ENCODE measurements around the gene SDC3.

SDC3 gene

DNA sequence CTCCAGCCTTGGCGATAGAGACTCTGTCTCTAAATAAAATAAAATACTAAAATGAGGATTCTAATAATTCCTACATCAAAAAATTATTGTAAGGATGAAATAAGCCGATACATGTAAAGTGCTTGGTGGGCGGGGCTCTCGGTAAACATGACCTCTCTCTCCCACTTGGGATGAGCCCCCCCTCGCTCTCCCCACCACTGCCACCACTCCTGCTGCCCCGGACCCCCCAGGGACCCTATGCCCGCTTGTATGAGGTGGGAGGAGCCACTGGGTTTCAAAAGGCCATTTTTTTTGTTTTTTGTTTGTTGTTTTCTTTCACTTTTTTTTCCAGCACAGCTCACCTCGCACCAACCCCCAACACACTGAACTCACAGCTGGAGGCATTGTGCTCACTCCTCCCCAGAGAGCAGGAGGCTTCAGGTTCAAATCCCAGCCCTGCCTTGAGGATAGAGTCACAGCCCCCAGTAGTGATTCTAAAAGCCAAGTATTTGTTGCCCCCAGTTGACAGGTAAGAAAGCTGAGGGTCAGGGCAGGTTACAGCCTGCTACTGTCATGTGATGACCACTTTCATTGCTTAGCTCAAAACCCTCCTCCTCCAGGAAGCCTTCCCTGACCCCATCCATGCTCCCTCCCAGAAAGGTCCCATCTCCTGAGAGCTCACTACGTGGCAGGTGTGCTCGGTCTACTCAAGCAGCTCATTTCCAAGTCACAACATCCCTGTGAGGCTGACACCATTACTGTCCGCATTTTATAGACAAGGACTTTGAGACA, 4.2 kb downstream of the SDC3 start:
- DNase-seq (ENCODE audit: low spot score): no peak

DNA sequence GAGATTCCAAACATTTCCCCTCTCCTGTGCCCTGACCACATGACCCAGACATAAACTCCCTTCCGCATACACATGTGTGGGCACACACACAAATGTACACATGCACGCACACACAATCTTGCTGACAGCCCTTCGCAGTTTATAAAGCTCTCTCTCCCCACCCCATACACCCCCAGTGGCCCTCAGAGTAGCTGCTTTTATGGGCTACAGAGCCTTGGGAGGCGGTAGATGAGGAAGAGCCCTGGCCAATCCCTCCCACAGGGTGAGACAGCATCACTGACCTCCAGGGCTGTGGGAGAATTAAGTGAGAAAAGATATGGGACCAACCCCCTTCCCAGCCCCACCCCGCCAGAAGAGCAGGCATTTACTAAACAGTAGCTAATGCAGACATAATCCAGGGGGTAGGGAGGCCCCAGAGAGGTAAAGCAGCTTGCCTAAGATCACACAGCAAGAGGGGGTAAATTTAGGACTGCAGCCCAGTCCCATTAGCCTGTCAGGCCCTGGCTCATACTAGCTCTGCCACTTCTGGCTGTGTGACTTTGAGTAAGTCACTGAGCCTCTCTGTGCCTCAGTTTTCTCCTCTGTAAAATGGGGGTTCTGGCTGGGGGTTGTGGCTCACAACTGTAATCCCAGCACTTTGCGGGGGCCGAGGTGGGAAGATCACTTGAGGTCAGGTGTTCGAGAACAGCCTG, 5.1 kb downstream of the SDC3 start:
- no peak for DNase-seq (ENCODE audit: low spot score)

DNA sequence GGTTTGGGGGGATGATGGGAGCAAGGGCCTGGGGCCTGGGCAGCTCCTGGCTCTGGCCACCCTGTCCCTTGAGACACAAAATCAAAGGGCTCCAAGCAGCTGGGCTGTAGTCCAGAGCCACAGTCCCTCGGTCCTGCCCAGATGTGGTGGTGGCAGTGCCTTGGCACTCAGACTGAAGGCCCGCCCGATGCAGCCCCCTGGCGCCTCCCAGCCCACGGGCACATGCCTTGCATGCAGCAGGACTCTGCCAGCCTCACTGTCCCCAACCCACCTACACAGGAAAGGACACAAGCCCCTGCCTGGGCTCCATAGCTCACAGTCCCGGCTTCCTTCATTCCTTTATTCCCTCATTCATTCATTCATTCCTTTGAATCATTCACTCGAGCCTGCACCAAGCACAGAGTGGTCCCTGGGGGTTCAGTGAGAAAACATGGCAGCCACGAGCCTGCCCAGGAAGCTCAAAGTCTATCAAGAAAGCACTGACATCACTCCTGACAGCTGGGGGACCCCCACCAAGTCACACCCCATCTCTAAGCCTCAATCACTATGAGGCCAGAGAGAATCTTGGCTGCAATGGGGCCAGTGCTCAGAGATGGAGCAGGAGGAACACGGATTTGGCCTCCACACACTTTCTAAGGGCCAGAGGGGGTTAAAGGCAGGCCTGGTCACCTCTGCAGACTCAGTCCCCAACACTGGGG, 5.8 kb downstream of the SDC3 start:
- no peak for DNase-seq (ENCODE audit: low spot score)

DNA sequence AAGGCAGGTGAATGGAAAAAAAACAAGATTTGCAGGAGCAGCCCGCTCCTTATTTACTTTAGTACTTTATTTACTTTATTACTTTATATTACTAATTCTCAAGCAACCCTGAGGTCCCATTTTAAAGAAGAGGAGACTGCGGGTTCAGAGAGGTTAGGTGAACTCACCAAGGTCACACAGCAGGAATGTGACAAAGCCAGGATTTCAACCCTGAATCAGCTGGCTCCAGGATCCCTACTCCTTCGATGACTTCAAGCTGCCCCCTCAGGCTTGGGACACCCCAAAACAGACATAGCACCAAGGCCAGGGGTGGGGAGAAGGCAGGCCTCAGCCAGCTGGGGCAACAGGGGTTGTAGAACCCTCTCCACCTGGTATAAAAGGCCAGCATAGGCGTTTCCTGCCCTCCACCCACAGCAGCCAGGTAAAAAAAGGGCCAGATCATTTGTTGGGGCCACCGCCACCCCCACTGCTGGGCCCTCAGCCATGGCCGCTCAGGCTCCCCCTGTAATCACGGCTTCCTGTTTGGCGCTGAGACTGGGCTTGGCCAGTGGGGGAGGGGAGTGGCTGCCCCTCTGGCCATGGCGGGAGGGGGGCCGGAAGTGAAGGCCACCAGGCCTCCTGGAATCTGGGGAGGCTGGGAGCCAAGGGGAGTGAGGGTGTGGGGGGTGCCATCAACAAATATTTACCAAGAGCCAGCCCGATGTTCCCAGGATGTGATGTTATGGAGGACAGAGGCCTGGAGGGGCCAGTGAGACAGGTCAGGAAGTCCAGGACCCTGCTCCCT, 6.6 kb downstream of the SDC3 start:
- DNase-seq (ENCODE audit: low spot score): no peak

DNA sequence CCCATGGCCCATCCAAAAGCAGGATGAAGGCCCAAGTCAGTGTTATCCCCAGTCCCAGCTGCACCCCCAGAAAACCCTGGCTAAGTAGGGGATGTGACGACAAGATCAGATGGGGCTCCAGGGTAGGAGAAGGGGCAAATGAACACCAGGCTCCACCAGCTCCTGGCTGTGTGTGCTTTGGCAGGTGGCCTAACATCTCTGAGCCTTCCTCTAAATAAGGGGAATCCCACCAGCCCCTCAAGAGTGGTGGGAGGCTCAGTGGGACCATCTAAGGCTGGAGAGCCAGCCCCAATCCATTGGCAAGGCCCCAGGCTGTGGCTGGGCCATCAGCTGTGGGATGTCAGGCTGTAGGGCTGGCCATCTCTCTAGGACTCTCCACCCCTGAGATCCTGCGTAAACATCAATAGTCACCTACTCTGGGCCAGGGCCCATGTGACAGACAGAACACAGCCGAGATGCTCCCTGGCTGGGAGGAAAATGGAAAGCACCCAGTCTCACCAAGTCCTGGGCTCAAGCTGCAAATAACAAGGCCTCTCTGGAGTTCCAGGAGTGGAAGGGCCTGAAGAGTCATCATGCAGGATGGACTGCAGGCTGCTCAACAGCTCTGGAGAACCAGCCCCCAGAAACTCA, 7.5 kb downstream of the SDC3 start:
- no peak for DNase-seq (ENCODE audit: low spot score)

DNA sequence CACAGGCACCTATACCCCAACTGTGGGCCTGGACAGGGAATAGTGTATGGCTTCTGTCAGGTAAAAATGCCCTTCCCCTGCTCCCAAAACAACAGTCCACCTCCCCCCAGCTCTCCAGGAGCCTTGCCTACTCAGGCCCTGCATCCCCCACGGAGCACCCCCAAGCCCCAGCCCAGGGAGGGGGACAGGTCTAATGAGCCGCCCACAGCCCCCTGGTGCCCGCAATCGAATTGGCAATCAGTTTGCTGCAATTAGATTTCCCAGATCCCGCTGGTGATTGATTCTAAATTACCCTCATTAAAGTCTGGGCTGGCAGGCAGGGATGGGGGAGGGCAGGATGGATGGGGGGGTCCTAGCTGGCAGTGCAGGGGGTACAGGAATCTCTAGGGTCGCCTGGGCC, 8.1 kb downstream of the SDC3 start:
- DNase-seq (ENCODE audit: low spot score): no peak

DNA sequence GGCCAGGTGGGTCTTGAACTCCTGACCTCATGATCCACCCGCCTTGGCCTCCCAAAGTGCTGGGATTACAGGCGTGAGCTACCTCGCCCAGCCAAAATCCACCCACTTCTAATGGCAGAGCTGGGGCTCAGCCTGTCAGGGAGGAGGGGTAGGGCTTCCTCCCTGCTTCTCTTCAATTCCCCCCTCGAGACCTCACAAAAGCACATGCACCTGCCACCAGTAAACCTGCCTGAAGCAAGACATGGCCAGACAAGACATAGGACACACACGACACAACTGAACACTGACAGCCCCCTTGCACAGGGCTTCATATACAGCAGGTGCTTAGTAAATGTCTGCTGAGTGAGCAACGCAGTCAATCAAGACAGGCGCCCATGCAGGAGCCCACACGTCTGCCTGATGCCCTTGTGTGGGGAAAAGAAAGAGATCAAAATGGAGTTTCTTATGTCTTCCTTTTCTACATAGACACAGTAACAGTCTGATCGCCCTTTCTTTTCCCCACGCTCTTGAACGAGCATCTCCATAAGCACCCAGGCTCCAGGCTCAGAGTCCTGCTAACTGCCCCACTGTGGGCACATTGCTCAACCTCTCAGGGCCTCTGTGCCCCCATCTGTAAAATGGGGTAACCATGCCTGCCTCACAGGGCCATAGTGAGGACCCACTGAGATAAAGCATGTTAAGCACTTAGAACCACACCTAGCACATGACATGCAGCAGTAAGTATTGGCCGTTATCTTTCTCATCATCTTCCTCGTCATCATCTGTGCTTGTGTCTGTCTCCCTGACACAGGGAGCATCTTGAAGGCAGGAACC, 8.8 kb downstream of the SDC3 start:
- DNase-seq (ENCODE audit: low spot score): no peak

DNA sequence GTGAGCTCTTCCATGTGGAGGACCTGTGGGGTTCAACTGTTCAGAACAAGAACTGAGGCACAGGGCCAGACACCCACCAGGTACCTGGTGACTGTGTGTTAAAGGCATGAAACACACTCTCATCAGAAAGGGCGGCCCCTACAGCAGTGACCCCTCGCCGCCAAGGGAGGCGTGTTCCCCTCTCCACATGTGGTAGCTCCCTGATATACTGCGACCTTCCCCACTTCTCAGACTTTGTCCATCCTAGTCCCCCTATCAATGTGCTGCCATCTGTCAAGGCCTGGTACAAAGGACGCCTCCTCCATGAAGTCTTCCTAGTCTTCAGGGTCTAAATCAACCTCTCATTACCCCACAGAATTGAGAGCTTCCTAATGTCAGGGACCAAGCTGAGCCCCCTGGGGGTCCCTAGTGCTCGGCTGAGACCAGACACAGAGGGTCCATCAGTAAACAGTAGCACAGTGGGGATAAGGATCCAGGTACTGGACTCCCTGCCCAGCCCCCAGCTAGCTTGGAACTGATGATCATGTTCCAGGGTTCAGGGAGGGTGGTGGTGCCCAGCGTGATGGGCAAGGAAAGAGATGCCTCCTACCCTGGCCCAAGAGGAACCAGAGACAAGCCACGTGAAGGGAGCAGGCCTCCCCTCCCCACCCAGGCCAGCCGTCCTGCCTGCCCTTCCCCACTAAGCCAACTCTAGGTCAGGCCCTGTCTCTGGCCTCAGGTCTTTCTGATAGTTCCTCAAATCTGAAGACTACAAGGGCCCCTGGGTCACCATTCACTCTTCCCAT, 10.3 kb downstream of the SDC3 start:
- DNase-seq (ENCODE audit: low spot score): no peak

DNA sequence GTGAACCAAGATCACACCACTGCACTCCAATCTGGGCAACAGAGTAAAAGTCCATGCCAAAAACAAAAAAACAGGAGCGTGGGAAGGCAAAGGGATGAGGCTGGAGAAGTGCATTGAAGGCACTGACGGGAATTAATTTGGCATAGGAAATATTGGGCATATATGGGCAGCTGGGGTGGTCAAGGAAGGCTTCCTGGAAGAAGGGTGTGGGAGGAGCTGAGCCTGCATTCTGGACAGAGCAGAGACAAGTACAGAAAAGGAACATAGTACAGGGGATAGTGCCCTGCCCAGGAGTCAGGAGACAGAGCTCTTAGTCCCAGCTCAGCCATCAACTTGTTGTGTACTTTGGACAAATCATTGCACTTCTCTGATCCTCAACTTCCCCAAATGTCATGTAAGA, 11.7 kb downstream of the SDC3 start:
- no peak for DNase-seq (ENCODE audit: low spot score)

DNA sequence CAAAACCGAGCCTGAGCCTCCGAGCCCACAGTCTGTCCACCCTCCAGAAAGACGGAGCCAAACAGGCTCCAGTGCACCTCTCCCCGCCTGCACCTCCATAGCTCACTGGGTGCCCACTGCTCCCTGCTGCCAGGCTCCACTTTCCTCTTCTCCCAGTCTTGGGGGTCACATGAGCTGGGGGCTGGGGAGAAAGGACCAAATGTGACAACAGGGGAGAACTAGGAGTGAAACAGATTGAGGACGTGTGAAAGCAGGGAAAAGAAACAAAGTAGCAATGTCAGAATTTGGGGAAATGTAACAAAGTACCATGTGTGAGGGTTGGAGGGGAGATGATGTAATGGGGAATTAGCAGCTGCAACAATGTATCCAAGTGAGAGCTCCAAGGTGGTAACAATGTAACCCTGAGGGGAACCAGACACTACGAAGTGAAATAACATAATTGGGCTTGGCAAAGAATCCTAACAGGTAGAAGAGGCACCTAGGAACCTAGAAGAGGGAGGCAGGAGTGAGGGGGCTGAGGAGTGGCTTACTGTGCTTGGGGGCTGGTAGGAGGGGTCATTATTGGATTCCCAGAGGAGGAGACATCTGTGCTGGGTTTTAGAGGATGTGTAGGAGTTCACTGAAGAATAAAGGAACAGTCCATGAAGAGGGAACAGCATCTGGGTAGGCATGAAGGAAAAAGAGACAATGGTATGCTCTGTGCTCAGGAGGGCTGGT, 12.5 kb downstream of the SDC3 start:
- DNase-seq (ENCODE audit: low spot score): no peak

DNA sequence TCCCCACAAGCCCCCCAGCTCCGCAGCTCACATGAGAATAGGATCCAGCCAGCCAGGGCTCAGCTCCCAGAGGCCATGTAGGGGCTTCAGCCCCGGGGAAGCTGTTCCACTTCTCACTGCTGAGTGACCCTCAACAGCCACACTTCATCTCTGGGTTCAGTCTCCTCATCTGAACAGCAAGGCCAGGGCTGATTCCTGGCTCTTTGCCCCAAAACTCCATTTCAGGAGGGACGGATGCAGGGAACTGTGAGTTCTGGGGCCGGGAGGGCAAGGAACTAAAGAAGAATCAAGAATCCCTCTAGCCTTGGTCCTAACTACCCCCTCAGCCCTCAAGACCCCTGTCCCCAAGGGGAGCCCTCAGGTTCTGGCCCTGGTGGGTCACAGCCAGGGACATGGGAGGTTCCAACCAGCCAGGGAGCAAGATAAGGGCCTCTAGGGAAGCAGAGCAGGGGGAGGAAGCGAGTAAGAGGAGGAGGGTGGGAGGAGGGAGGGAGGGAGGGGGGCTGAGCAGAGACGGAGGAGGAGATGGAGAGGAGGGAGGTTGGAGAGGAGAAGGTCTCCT, 13.1 kb downstream of the SDC3 start:
- no peak for DNase-seq (ENCODE audit: low spot score)

DNA sequence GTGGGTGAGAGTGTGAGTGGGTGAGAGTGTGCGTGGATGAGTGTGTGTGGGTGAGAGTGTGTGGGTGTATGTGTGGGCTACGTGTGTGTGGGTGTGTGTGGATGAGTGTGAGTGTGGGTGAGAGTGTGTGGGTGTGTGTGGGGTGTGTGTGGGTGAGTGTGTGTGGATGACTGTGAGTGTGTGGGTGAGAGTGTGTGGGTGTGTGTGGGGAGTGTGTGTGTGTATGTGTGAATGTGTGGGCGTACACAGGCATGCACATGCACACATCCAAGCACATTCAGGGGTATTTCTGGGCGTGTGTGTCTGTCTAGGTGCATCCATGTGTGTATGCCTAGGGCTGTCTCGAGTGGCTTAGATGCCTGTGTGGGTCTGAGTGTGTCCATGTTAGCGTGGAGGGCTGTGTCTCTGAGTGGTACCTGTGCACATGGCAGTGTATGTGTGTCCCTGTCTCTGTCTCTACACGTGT, 14.0 kb downstream of the SDC3 start:
- DNase-seq (ENCODE audit: low spot score): no peak

DNA sequence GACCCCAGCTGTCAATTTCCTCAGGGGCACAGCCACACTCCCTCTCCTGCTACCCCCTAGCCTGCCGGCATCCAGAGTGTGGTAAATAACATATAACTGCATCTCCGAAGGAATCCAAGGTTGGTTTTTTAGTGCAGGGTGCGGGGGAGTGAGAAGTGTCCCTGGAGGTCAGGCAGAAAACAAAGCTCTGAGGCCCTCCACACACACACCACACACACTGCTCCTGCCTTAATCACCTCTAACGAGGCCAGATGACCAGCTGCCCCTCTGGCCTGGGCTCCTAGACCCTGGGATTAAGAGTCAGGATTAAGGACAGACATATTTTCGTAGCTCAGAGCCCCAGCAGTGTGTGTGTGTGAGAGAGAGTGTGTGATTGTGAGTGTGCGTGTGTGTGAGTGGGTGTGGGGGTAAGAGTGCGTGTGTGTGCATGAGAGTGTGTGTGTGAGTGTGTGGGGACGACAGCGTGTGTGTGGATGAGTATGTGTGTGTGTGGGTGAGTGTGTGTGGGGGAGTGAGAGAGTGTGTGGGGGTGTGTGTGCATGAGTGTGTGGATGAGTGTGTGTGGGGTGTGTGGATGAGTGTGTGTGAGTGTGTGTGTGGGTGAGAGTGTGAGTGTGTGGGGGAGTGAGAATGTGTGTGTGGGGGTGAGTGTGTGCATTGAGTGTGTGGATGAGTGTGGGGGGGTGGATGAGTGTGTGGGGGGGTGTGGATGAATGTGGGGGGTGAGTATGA, 14.6 kb downstream of the SDC3 start:
- no peak for DNase-seq (ENCODE audit: low spot score)

DNA sequence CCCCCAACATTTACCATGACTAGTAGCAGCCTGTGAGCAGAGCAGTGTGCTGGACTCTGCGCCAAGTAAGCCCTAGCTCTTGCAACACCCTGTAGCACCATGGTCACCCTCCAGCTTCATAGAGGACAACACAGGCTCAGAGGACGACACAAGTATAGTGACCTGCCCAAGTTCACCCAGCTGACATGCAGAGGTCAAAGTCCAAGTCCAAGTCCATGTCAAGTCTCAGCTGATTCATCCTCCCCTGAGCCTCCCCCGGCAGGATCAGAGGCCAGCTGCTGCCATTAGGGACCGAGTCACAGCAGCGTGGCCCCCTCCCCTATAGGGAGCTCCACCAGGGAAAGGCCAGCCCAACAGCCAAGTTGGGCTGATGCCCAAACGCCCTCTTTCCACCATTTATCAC, 15.9 kb downstream of the SDC3 start:
- DNase-seq (ENCODE audit: low spot score): no peak

DNA sequence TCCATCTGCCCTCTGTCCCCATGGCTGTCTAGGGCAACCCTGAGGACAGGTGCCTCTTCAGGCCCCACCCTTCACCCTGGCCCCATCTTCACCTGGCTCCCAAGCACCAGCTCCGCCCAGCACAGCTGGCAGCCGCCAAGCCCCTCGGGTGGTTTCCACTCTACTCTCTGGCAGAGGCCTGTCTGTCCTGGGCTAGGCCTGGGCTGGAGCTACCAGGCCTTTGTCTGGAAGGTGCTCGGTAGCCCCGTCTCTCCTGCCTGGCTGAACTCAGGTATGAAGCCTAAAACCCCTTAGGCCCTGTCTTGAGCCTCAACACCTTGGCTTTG, 17.4 kb downstream of the SDC3 start:
- no peak for DNase-seq (ENCODE audit: low spot score)

DNA sequence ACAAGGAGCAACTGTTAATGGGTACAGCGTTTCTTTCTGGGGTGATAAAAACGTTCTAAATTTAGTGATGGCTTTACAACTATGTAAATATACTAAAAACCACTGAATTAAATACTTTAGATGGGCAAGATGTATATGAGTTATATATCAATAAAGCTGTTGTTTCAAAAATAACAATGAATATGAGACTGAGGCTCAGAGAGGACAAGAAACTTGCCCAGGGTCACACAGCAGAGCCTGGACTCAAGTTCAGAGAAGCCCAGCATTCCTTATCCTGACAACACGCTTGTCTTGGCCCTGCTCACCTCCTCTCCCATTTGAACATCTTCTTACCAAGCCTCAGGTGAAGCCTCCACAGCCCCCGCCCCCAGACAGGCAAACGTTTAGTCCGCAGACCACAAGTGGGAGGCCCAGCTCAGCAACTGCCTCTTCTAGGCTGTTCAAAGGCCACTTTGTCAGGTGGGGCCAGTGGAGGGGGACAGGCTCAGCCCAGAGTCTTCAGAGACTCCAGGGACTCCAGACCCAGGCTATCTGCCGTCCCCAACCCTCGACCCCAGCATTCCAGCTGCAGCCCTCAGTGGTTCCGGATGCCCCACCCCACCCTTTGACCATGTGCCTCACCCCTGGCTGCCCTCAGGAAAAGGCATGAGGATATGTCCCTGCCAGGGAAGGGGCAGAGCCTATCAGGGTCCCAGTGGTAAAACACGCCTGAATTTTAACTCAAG, 17.9 kb downstream of the SDC3 start:
- no peak for DNase-seq (ENCODE audit: low spot score)

DNA sequence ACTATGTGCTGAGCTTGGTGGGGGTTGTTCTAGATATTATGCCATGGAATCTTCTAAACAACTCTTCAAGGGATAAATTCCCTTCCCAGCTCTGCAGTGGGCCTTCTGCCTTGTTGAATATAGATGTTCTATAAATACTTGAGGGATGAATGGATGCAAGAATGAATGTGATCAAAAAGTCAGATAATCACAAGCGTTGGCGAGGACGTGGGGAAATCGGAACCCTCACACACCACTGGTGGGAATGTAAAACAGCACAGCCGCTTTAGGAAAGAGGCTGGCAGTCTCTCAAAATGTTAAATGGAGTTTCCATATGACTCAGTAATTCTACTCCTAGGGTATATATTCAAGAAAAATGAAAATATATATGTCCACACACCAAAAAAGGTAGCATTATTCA, 19.0 kb downstream of the SDC3 start:
- no peak for DNase-seq (ENCODE audit: low spot score)

DNA sequence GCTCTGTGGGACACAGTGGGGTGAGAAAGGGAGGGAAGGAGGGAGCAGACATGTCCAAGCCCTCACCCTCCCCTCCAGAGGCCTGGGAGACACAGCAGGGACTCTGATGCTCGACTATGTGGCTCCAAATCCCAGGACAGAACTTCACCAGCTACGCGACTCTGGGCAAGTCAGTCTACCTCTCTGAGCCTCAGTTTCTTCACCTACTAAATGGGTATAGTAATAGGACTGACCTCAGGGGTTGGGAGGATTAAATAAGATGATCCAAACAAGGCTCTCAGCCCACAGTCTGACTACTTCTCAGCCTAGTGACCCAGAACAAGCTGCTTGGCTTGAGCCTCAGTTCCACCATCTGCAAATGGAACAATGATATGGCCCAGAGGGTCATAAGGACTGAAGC, 19.6 kb downstream of the SDC3 start:
- DNase-seq (ENCODE audit: low spot score): no peak

All from hematopoietic multipotent progenitor cell treated with erythropoietin and hydrocortisone succinate and interleukin-3 and kit ligand, for 15 days (in vitro differentiated cells).